ENCODE results near the gene RNU1-2. TPM values are rescaled to one million over a fixed set of nuclear protein-coding genes. Genes with fewer than 3 reads are reported as not detected.
"Not testable (repeated sequence)": the region's sequence is repeated elsewhere in the genome, so short reads cannot be mapped to it uniquely, and the experiment has no call there.

RNU1-2 gene
- total RNA-seq, 1 donor from 2014 or later, result 1,358 TPM

DNA sequence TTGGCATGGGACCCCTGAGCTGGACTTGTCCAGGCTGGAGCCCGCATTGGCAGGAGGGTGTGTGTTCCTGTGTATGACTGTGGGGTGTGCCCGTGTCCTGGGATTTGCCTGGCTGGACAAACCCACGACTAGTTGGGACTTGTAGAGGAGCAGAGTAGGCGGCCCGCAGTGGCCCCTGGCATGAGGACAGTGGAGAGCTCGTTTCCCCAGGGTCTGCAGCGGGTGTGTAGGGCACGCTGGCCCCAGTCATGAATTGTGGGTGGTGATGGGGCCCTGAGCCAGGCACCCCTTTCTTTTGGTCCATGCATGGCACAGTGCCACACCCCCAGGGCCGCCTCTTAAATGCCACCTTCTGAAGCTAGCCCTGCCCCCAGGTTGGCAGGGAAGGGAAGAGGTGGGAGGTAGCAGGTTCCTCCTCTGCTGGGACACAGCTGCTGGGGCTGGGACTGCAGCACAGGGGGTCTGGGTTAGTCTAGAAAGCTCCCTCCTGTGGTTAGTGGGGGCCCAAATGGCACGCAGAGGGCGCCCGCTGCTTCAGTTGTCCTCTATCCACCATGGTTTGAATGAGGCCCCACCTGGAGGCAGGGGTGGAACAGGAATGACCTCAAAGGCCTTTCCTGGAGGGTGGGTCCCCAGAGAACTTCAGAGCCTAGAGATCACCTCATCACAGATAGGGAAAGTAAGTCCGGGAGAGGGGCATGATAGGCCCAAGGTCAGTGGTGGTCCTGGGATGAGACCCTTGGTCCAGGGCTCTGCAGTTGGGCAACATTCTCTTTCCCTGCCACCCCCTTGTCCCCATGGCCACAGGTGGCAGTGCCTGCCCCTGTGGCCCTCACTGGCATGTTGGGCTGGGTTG lies 30.1 kb downstream of the RNU1-2 start:
- no peak for DNase-seq (ENCODE audit: low spot score)

DNA sequence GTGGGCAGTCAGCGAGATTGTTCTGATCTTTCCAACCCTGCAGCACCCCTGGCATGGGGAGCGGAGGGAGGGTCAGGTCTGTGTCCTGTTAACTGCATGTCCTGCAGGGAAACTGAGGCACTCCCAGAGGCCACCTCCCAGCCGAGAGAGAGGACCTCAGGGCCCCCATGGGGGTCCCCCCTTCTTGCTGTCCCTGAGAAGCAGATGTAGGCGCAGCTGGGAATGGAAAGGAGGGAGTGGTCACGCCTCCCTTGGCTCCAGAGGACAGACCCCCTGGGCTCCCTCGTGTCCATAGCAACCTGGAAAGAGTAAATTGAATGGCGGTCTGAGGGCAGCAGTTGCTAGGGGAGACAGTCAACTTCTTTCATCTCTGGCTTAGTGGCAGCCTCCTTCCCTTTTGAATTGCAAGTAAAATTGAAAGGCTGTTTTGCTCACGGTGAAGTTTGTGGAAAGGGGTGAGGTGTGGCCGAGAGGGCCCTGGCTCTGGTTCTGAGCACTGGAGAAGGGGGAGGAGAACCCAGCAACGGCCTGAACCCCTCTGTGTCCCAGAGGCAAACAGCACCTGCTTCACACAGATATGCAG lies 30.8 kb downstream of the RNU1-2 start:
- DNase-seq (ENCODE audit: low spot score), result no peak

DNA sequence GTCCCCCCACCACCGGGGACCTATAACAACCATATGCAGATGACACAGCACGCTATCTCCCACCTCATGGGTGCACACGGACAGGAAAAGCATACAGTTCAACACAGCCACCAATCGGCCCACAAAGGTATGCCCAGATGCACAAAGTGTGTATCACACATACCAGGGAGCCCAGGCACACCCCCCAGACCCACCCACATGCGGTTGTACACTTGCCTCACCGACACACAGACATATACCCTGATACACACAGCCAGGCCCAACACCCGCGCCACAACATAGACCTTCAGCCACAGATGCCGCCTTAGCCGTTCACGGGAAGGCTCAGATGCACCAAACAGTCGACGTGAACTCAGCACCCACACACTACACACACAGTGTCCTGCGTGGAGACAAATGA lies 31.5 kb downstream of the RNU1-2 start:
- DNase-seq (ENCODE audit: low spot score), result no peak

- DNase-seq (ENCODE audit: low spot score), result no peak
Observed at GRCh38 chr1:16927711-16928485, 32.1 kb downstream of the RNU1-2 start.

DNA sequence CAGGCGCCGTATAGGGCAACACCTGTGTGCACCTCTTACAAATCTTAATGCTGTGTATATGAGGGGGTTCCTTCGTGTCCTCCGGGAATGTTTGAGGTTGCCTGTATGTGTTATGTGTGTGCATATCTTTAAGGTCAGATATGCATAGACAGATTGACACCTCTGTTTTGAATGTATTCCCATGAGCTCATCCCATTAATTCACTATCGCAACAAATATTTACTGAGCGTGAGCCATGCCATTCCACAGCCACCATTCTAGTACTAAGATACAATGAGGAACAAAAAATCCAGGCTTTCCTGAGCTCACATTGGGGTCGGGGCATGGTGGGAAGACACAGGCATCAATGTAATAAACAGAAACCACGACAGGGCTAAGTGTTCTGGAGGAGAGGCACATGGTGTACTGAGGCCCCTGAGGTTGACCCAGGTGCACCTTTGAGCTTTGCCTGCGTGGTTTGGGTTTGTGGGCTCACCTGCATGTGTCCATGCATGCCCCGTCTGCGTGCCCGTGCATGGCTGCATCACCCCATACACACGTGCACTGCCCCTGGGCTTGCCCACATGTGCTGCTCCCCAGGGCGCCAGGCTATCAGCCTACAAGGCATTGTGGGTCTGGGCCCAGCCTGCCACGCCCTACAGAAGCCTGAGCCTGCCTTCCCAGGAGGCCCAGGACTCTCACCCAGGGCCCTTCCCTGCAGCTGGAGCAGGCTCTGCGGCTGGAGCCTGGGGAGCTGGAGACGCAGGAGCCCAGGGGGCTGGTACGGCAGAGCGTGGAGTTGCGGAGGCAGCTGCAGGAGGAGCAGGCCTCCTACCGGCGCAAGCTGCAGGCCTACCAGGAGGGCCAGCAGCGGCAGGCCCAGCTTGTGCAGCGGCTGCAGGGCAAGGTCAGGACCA lies 33.6 kb downstream of the RNU1-2 start:
- not testable (repeated sequence) for DNase-seq (ENCODE audit: low spot score)

GRCh38 chr1:16931206-16931934 lies 35.6 kb downstream of the RNU1-2 start:
- DNase-seq (ENCODE audit: low spot score), result not testable (repeated sequence)

GRCh38 chr1:16933945-16934344 lies 38.2 kb downstream of the RNU1-2 start:
- not testable (repeated sequence) for DNase-seq (ENCODE audit: low spot score)

GRCh38 chr1:16936580-16936979 lies 40.8 kb downstream of the RNU1-2 start:
- not testable (repeated sequence) for DNase-seq (ENCODE audit: low spot score)

DNA sequence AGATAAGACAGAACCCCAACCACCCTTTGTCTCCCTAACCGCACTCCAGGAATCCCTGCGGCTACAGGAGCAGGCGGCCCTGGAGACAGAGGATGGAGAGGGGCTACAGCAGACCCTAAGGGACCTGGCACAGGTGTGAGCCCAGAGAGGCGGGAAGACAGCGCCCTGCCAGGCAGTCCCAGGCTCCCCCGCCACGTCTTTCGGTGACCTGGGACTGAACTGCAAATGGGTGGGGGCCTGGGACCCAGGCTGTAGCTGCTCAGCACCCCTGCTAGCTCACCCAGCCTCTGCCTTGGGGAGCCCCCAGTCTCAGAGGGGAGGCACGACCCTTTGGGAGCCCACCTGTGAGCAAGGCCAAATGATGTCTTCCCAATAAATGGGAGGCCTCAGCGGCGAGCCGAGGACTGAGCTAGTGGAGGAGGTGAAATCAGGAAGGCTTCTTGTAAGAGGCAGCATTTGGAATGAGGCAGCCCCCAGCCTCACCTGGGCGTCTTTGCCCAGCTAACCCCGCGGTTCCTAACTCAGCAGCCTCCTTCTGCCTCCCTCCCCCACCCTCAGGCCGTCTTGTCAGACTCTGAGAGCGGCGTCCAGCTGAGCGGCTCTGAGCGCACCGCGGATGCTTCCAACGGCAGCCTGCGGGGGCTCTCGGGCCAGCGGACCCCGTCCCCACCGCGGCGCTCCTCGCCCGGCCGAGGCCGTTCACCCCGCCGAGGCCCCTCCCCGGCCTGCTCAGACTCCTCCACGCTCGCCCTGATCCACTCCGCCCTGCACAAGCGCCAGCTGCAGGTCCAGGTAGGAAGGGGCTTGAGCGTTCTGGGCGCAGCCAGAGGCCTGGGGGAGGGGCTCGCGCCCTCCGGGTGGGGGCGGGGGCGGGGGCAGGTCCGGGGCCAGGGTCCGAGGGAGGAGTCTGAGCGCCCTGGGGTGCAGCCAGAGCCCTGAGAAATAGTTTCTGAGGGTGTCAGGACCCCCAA lies 42.9 kb downstream of the RNU1-2 start:
- no peak for DNase-seq (ENCODE audit: low spot score)

- DNase-seq (ENCODE audit: low spot score), result not testable (repeated sequence)
Observed at GRCh38 chr1:16939386-16940180, 43.8 kb downstream of the RNU1-2 start.

DNA sequence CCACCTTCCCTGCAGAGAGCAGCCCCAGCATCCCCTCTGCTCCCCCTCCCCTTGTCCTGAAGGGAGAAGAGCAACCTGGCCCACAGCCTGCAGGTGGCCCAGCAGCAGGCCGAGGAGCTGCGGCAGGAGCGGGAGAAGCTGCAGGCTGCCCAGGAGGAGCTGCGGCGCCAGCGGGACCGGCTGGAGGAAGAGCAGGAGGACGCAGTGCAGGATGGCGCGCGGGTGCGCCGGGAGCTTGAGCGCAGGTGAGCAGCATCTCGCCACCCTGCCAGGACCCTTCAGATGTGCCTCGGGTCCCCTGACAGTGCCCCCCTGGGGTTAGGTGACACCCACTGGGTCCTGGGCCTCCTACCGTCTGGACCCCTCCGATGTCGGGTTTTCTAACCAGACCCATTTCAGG lies 48.3 kb downstream of the RNU1-2 start:
- DNase-seq (ENCODE audit: low spot score), result no peak

DNA sequence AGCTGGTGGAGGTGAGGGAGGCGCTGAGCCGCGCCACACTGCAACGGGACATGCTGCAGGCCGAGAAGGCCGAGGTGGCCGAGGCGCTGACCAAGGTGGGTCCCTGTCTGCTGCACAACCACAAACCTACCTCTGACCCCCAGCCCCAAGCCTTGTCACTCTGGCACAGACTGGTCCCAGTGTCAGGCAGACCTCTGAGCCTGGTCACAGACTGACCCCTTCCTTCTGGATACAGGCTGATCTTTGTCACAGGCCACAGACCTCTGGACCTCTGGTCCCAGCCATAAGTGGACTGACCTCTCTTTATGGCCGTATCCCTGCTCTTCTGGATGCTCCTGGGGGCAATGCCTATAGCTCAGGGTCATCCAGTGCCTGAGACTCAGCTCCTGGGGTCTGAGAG lies 49.7 kb downstream of the RNU1-2 start:
- DNase-seq (ENCODE audit: low spot score), result not testable (repeated sequence)

Other genes with a start within 250 kb of the RNU1-2 start
- 1,358 TPM for gene RNU1-3, start 229.0 kb upstream of the RNU1-2 start, total RNA-seq
- gene RNU1-4, start 155.5 kb upstream of the RNU1-2 start, total RNA-seq, result 1,358 TPM
- 33.0 TPM for gene CROCC, start 26.0 kb downstream of the RNU1-2 start, total RNA-seq
- gene MFAP2, start 84.6 kb downstream of the RNU1-2 start, total RNA-seq, result 19.8 TPM
- gene ATP13A2, start 115.9 kb downstream of the RNU1-2 start, total RNA-seq, result 87.1 TPM
- gene SDHB, start 158.1 kb downstream of the RNU1-2 start, total RNA-seq, result 89.7 TPM
- gene PADI2, start 223.5 kb downstream of the RNU1-2 start, total RNA-seq, result 8.6 TPM

Data from mucosa of gallbladder (tissue), 1 donor.